SKM-1 treated with dmso at 0.1 percent for 144 hours (cell line): ENCODE results near the gene DCTD.

Experiments used
- DNase-seq: peaks from one replicate; lab custom pipeline; 2025; ENCODE audit not compliant: unreplicated experiment; lab: John Stamatoyannopoulos, UW

DCTD gene

GRCh38 chr4:182874304-182874751, 42.9 kb downstream of the DCTD start:
- DNase-seq = no peak

GRCh38 chr4:182873726-182874125, 43.5 kb downstream of the DCTD start:
- DNase-seq = no peak

- DNase-seq = no peak
Measured at GRCh38 chr4:182873289-182873688, 43.9 kb downstream of the DCTD start.

GRCh38 chr4:182872886-182873285, 44.3 kb downstream of the DCTD start:
- DNase-seq = no peak

GRCh38 chr4:182871616-182872015, 45.6 kb downstream of the DCTD start:
- no peak for DNase-seq

GRCh38 chr4:182869697-182870096, 47.5 kb downstream of the DCTD start:
- no peak for DNase-seq

GRCh38 chr4:182866746-182867145, 50.4 kb downstream of the DCTD start:
- DNase-seq = no peak

- no peak for DNase-seq
Measured at GRCh38 chr4:182863501-182863900, 53.7 kb downstream of the DCTD start.

GRCh38 chr4:182862921-182863320, 54.3 kb downstream of the DCTD start:
- DNase-seq = no peak

GRCh38 chr4:182862141-182862875, 54.9 kb downstream of the DCTD start:
- DNase-seq = no peak

GRCh38 chr4:182861346-182861745, 55.8 kb downstream of the DCTD start:
- DNase-seq = no peak

GRCh38 chr4:182859730-182860129, 57.5 kb downstream of the DCTD start:
- DNase-seq = no peak

GRCh38 chr4:182858711-182859110, 58.5 kb downstream of the DCTD start:
- DNase-seq = no peak

- DNase-seq = no peak
Measured at GRCh38 chr4:182856862-182857261, 60.3 kb downstream of the DCTD start.

- DNase-seq = no peak
Measured at GRCh38 chr4:182855877-182856276, 61.3 kb downstream of the DCTD start.

- no peak for DNase-seq
Measured at GRCh38 chr4:182855312-182855711, 61.9 kb downstream of the DCTD start.

- no peak for DNase-seq
Measured at GRCh38 chr4:182854466-182854865, 62.7 kb downstream of the DCTD start.

- no peak for DNase-seq
Measured at GRCh38 chr4:182853731-182854330, 63.4 kb downstream of the DCTD start.

GRCh38 chr4:182848685-182849084, 68.5 kb downstream of the DCTD start:
- DNase-seq = no peak

- no peak for DNase-seq
Measured at GRCh38 chr4:182847576-182848450, 69.4 kb downstream of the DCTD start.

- no peak for DNase-seq
Measured at GRCh38 chr4:182846036-182846435, 71.2 kb downstream of the DCTD start.

GRCh38 chr4:182845618-182846017, 71.6 kb downstream of the DCTD start:
- DNase-seq = no peak
